ENCODE measurements around the gene KDELR1.
A peak's percentile ranks its signal among the peaks of the same experiment; 100 is the strongest.

- peak; percentile 49 for TF ChIP-seq SUZ12 (IDR thresholded peaks at IDR 0.05; ENCODE audit: extremely low read depth, insufficient read depth, insufficient read length)
- TF ChIP-seq YY1 (IDR thresholded peaks at IDR 0.05; ENCODE audit: insufficient read depth, insufficient read length) = no peak
- TF ChIP-seq ZNF274 (IDR thresholded peaks at IDR 0.05; ENCODE audit: low read depth, low read length) = no peak
Measured at GRCh38 chr19:48394331-48395169, 3.2 kb upstream of the KDELR1 start.
